CD1c-positive myeloid dendritic cell (primary cell): ENCODE results near the gene PTPN2.
"Not testable (repeated sequence)": the region's sequence is repeated elsewhere in the genome, so short reads cannot be mapped to it uniquely, and the experiment has no call there.

Experiments
- DNase-seq: peaks from one replicate; pipeline ENCODE4 v3.0.0-alpha.2; 2016; ENCODE audit errors: extremely low spot score

The PTPN2 gene

GRCh38 chr18:12825230-12825629 lies 58.8 kb downstream of the PTPN2 start:
- no peak for DNase-seq

GRCh38 chr18:12823892-12824291 lies 60.1 kb downstream of the PTPN2 start:
- no peak for DNase-seq

- DNase-seq = no peak
These were observed 62.6 kb downstream of the PTPN2 start for GRCh38 chr18:12821408-12821807.

GRCh38 chr18:12820506-12820905 lies 63.5 kb downstream of the PTPN2 start:
- DNase-seq = no peak

- DNase-seq = no peak
These were observed 64.2 kb downstream of the PTPN2 start for GRCh38 chr18:12819841-12820240.

- no peak for DNase-seq
These were observed 64.7 kb downstream of the PTPN2 start for GRCh38 chr18:12819322-12819721.

- no peak for DNase-seq
These were observed 65.8 kb downstream of the PTPN2 start for GRCh38 chr18:12818243-12818642.

- no peak for DNase-seq
These were observed 67.6 kb downstream of the PTPN2 start for GRCh38 chr18:12816451-12816850.

- no peak for DNase-seq
These were observed 72.7 kb downstream of the PTPN2 start for GRCh38 chr18:12811191-12811950.

- no peak for DNase-seq
These were observed 80.7 kb downstream of the PTPN2 start for GRCh38 chr18:12803069-12803936.

GRCh38 chr18:12802538-12802937 lies 81.5 kb downstream of the PTPN2 start:
- DNase-seq = no peak

- DNase-seq = no peak
These were observed 87.6 kb downstream of the PTPN2 start for GRCh38 chr18:12796448-12796847.

- no peak for DNase-seq
These were observed 92.4 kb downstream of the PTPN2 start for GRCh38 chr18:12791610-12792009.

GRCh38 chr18:12786669-12787068 lies 97.4 kb downstream of the PTPN2 start:
- no peak for DNase-seq

GRCh38 chr18:12783524-12783923 lies 100.5 kb downstream of the PTPN2 start:
- no peak for DNase-seq

GRCh38 chr18:12782521-12782920 lies 101.5 kb downstream of the PTPN2 start:
- DNase-seq = no peak

- DNase-seq = no peak
These were observed 104.6 kb downstream of the PTPN2 start for GRCh38 chr18:12779456-12779855.

- no peak for DNase-seq
These were observed 105.0 kb downstream of the PTPN2 start for GRCh38 chr18:12779043-12779442.

GRCh38 chr18:12777500-12777944 lies 106.5 kb downstream of the PTPN2 start:
- DNase-seq = no peak

GRCh38 chr18:12776821-12777471 lies 107.1 kb downstream of the PTPN2 start:
- no peak for DNase-seq

- not testable (repeated sequence) for DNase-seq
These were observed 107.6 kb downstream of the PTPN2 start for GRCh38 chr18:12776415-12776814.

GRCh38 chr18:12774982-12775381 lies 109.1 kb downstream of the PTPN2 start:
- no peak for DNase-seq
